HG02852 (cell line): ENCODE data around the gene GKN2.

Experiments
- ATAC-seq: cut with Tn5 transposase; IDR thresholded peaks from one replicate; pipeline ENCODE4 v1.9.1; 2021; ENCODE audit warnings: mild to moderate bottlenecking, moderate library complexity; ENCODE audit not compliant: unreplicated experiment

The GKN2 gene, protein sequence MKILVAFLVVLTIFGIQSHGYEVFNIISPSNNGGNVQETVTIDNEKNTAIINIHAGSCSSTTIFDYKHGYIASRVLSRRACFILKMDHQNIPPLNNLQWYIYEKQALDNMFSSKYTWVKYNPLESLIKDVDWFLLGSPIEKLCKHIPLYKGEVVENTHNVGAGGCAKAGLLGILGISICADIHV

DNA sequence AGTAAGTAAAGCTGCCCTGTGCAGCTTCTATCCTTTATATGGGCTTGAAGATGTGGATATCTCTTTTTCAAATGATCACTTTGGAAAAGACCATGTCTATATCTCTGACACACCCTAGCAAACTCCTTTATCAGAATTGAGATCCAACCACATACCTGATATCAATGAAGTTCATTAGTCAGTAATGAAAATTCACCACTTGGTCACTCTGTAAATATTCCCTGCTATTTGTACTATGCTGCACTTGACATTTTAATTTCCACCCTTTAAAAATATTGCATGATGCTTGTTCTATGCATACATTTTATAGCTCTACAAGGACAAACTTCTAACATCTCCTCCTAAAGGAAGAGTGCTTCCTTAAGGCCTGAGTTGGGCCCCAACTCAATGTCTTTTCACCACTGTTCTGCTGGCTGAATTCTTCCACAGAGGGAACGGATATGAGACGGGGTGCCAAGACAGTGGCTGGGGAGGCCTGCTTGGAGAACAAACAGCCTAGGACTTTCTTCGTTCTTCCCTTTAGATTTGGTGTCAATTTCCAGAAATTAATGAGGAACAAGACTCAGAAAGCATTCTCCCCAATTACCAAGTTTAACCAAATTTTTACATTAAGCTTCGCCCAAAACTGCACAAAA is at the start of gene GKN2:
Gene GKN2 (minus strand): TSS at position 7 of the 635 bp plus-strand sequence. CDS start 32 bp downstream, outside the sequence.
- ATAC-seq: no peak

DNA sequence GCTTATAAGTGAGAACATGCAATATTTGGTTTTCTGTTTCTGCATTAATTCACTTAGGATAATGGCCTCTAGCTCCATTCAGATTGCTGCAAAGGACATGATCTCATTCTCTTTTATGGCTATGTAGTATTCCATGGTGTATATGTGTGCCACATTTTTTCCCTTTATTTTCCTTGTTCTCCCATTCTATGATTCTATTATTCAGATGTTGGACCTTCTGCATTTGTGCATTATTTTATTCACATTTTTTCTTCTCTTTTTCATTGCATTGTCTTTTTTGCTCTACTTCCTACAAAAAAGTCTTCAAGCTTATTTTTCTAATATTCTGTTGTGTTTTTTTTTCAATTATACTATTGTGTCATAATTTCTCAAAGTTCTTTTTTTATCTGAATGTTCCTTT is 49.2 kb upstream of the GKN2 start:
- ATAC-seq: no peak

DNA sequence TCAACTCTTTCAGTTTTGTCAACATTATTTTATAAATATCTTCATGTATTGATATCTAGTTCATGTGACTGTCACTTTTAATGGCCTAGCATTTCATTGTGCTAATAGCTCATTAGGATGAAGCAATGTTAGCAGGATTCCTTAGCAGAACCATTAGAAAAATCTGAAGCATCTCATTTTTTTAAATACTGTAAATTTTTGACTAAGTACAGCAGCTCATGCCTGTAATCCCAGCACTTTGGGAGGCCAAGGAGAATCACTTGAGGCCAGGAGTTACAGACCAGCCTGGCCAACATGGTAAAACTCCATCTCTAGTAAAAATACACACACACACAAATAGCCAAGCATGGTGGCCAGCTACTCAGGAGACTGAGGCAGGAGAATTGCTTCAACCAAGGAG is 44.7 kb upstream of the GKN2 start:
- ATAC-seq: no peak

DNA sequence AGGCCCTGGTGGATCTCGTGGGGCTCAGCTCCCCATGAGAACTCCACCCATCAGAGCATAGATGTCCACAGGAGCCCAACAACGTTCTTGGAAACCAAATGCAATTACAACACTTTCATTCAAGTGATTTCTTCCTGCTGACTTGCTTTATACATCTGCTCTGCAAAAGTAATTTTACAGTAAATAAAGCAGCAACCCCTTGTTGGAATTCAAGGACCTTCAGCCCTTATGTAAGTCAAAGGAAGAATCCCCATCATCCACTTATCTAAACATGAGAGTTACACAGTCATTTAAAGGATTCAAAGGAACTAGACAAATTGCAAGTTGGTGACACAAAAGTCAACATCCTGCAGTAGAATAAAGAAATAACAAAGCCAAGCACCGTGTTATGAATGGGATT is 43.2 kb upstream of the GKN2 start:
- ATAC-seq: no peak

DNA sequence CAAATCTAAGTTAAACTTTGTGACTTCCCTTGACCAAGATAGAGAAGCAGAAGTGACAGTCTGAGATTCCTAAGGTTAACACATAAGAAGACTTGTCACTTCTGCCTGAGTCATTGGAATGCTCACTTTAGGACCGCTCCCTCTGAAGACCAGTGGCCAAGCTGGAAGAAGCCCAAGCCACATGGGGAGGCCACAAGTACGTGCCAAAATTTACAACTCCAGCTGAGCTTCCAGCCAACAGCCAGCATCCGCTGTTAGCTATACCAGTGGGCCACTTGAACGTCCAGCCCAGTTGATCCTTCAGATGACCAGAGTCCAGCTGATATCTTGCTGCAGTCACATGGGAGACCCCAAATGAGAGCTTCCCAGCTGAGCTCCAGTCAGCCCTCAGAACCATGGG is 42.2 kb upstream of the GKN2 start:
- no peak for ATAC-seq

DNA sequence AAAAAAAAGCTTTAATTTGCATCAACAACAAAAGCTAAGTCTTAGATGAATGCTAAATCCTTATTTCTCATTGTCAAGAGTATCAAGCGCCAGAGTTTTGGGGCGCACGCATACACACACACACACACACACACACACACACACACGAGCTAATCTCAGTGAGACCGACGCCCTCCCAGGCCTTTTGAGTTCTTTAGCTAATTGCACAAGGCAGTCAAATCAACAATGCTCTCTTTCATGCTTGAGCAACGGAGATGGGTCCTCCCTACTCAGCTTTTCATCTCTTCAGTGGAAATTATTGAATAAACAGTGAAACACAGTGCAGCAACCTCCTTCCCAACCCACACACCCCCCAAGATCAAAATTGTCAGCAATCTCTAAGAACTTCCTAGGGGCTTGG is 41.0 kb upstream of the GKN2 start:
- ATAC-seq: no peak

DNA sequence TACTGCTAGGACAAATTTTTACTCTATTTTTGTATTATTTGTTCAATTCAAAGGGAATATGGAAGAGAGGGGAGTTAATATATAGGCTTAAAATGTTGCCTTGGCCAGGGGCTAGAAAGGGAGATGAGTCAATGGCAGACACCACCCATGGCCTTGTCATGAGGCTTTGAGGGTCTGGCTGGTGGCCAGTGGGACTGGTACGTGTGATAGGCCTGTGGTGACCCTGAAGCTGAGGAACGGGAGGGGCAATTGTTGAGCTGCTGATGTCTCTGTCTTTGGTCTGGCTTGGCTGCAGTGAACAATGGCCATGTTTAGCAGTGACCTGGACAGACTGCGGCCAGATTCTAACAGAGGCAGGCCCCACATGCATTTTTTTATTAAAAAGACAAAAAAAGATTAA is 40.2 kb upstream of the GKN2 start:
- no peak for ATAC-seq

DNA sequence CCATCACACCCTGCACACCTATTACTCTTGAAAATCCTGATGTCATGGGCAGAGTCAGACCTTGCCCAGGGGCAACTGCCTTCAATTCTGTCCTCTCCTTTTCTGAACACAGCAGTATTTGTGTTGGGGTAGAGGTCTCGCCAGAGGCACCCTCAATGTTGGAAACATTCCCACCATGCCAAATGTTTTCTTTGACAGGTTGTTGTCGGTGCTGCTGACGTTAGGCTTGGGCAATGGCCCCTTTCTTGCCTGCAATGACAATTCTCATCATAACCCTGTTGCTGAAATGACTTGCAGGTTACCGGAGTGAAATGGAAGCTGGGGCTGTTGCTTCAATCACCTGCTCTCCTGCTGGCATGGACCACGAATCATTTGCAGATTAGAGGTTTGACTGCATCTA is 39.6 kb upstream of the GKN2 start:
- no peak for ATAC-seq

DNA sequence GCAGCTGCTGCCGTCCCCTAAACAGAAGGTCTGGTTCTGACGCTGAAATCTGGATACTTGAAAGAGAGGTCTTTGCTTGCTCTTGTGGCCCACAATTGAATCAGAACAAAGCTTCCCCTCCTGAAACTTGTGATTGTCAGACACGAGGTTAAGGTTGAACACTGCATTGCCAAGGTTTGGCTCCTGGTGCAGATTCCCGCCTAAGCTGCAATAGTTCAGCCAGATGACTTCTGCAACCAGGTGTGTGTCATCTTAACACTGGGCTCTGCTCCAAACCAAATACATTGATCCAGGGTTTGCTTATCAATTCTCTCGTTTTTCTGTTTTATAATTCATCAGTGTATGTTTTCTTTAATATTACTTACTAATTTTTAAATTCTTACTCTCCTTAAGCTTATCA is 36.3 kb upstream of the GKN2 start:
- no peak for ATAC-seq

DNA sequence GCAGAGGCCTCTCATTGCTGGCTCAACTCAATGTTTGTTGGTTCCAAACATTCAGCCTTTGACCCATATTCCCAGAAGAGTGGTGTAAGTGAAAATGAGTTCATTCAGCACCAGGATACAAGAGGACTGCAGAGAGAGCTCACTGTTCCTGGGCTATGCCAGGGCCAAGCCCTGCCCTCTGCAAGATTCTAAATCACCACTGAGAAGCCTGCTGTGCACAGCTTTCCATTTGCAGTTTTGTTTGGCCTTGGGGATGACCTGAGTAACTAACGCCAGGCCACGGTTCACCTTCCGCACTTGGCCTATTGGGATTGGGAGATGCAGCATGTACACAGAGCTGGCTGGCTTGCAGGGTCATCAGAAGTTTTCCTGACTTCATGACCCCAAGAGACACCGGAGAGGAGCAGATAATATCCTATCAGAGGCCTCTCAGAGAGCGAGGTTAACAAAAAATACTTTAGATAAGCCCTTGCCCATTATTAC is 34.4 kb upstream of the GKN2 start:
- no peak for ATAC-seq

DNA sequence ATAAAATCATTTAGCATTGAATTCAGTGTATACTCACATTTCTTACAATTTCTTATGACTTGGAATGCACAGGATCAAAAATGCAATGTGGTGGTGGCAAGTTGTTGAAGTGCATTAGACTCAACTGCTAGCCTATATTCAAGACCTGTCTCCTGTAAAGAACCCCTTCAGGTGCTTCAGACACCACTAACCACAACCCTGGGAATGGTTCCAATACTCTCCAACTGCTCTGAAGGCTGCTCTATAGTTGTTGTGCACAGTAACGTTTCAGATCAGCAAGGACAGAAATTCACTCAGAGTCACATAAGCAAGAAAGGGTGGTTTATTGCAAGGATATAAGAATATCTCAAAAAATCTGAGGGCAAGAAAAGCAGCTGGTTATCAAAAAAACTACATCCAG is 28.3 kb upstream of the GKN2 start:
- ATAC-seq: no peak

DNA sequence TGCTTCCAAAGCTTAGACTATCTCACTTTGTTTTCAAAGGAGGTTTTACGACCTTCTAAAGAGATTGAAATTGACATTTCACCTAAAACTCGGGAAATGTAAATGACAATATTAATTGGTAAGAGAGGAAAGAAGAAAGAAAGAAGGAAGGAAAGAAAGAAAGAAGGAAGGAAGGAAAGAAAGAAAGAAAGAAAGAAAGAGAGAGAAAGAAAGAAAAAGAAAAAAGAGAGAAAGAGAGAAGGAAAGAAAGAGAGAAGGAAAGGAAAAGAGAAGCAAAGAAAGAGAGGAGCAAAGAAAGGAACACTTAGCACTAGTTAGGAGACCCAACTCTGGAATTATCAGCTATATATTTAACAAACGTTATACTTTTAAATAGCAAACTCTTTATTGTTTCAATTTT is 25.4 kb upstream of the GKN2 start:
- no peak for ATAC-seq

DNA sequence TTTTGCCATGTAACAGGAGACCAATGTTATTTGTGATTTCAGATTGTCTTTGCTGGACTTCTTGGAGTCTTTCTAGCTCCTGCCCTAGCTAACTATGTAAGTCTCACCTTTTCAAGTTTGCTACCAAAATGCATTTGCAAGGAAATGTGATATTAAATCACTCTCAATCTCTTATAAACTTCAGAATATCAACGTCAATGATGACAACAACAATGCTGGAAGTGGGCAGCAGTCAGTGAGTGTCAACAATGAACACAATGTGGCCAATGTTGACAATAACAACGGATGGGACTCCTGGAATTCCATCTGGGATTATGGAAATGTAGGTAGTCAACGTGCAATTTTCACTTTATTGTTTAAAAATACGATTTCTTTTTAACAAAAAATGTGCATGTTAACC is 24.8 kb upstream of the GKN2 start:
- no peak for ATAC-seq

DNA sequence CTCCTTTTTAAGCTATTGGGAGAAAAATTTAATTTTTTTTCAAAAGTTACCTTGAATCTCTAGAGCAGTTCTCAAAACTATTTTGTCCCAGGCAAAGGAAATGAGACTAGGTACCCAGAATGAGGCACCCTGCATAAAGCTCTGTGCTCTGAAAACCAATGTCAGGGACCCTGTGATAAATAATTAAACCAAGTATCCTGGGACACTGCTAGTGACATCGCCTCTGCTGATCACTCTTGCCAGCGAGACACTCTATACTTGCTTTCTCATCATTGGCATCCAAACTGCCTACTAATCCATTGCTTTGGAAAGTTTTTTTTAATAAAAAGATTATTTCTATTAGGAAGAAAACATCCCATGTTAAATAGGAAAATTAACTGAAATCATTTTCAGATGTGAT is 23.2 kb upstream of the GKN2 start:
- no peak for ATAC-seq

DNA sequence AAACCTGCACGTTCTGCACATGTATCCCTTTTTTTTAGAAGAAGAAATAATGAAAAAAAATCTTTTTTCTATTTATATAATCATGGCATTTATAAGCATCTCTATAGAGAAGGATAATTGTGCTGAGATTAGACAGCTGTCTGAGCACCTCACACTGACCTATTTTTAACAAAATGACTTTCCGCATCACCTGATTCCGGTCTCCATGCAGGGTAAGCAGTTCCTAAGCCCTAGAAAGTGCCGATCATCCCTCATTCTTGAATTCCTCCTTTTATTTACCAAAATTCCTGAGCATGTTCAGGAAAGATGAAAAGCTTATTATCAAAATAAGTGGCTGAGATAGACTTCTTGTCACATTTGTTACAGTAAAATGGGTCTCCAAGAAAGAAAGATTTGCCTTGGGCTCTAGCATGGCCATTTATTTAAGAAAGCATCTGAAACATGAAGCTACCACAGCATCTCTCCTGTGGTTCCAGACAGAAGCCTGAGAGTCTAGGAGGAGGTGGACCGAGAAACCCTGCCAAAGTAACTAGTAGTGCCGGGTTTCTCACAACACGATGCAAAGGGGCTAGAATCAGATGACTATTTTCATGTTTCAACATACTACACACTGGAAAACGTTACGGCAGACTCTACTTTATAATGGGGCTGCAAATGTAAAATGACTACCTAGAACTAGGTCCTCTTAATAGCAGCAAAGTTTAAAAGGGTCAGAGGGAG is 22.4 kb upstream of the GKN2 start:
- no peak for ATAC-seq

DNA sequence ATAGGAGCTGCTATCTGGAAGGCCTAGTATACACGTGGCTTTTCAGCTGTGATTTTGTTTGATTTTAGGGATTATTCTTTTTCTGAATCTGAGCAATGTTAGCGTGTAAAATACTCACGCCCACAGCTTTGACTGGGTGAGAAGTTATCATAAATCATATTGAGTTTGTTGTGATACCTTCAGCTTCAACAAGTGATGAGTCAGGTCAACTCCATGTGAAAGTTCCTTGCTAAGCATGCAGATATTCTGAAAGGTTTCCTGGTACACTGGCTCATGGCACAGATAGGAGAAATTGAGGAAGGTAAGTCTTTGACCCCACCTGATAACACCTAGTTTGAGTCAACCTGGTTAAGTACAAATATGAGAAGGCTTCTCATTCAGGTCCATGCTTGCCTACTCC is 21.6 kb upstream of the GKN2 start, which contains the start of gene GKN1:
Gene GKN1 (plus strand): TSS at position 386 of the 400 bp plus-strand sequence. CDS start 42 bp downstream, outside the sequence.
- no peak for ATAC-seq

DNA sequence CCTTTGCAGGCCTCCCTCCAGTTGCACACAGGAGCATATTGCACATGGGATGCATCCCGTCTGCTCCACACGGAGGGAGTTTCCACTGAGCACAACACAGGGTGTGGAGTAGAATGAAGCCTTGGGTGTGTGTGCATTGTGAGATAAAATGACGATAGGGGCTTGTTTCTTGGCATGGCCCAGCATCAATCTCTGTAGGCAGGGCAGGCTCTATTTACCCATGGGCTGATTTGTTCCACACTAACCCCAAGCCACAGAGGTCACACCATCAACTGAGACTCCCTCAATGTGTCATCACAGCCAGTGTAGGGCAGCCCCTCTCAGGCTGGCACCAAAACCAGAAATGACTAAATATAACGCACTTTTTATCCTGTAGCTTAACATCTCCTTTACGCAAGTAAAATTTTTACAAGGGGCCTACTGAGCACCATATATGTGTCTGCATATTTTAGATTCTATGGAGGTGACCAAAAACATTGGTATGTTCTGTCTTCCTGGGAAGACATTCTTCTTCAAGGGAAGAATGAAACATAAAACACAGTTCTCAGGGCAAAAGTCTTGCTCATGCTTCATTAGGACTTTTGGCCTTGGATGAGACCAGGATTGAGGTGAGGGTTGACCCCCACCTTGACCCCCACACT is 19.0 kb upstream of the GKN2 start:
- ATAC-seq: no peak

DNA sequence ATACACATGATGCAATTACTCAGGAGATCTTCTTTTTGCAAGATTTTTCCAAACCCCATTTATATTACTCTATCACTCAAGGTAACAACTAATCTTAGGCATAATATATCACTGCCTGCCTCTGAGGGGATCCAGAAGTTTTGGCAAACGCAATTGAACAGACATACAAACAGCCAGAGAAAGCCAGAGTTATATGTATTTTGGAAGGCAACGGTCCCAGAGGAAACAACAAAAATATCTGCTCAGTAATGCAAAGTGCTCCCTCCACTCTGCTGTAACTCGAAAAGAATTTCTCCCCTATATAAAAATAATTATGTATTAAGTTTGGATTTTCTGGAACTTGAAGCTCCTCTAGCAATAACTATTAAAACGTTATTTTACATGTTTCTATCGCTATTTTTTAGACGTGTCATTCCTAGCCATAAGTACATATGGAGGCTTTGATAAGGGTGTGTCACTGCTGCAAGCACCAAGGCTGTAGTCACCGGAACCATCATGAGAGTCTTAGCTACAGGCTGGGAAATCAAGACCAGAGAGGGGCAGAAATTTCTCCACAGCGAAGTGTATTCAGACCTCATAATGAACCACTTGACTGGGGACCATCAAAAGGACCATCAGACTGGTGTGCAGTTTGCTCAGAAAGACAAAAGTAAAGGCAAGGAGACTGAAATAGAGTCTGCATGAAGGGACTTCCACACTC is 18.0 kb upstream of the GKN2 start:
- ATAC-seq: no peak

DNA sequence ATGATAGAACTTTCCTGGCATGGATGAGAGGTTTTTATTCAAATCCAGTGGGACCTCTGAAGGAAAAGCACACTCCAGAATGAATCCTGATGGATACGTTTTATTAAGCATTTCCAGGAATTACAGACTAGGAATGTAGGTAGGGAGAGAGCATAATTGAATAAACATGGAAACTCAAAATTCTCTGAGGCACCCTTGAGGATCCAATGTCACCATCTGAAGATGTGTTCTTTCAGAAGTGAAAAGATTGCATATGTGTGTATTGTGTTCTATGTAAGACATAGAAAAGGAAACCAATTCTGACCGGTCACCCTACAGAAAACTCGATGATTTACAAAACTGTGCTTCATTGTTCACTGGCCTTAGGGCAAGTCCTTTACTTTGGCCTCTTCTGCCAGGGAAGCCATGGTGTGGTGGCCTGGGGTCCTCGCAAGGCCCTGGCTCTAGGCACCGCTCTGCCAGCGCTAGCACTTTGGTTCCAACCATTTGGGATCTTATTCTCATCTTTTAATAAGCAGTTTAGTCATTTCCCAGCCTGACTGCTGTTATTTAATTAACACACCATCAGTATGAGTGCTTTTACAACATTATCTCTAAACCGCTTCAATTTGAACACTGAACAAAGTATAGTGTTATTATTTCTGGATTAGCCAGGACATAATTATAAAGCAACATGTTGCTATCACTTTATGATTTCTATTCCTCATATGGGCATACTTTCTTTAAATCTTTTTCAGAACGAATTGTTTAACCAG is 17.2 kb upstream of the GKN2 start:
- ATAC-seq: no peak

DNA sequence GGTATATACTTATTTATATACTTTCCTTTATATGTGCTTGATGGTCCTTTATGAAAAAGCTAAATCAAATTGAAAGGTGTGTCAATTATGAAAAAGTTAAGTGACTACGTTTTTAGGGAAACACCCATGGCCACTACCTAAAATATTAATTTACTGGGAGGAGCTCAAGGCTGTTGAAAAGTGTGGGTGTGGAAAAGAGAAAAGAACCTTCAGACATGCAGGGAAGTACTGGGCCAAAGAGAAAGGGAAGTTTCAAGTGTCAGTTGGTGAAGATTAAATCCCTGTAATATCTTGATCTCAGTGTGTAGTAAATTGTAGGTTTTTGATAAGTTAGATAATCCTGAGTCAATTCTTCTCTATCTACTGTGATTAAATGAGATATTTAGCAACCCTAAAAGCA is 15.5 kb upstream of the GKN2 start:
- ATAC-seq: no peak
